Adipose tissue (tissue), 3 donors: ENCODE results near the gene CACTIN. TPM values are rescaled to one million over a fixed set of nuclear protein-coding genes. Genes with fewer than 3 reads are reported as not detected.
"Not testable (repeated sequence)": the region's sequence is repeated elsewhere in the genome, so short reads cannot be mapped to it uniquely, and the experiment has no call there.

Source experiments
- H3K27ac ChIP-seq: one replicate; pipeline ENCODE4 v1.5.1; 2013; ENCODE audit warnings: low read depth, low read length
- WGBS, 3 donors: extraction: QIAGEN DNeasy Blood & Tissue Kit; methylation state at CpG; one replicate each; pipeline ENCODE4 v1.1.7; 2013; 5-methylcytosine and 5-hydroxymethylcytosine counted together
- polyA plus RNA-seq, 3 donors: library from polyadenylated mRNA; stranded (reverse); fragments of 200-250 nt; gene quantifications; one replicate each; pipeline ENCODE4 v1.2.3, GENCODE V29; 2013
- donor health status: healthy with polysubstance abuse.
- donor health status: Bipolar disorder and iron deficiency.
- donor health status: healthy.

CACTIN gene
- polyA plus RNA-seq, 3 donors, result 11.6 to 16.5 (median 12.1) TPM

GRCh38 chr19:3636962-3637361 is 10.4 kb upstream of the CACTIN start:
- H3K27ac ChIP-seq, result no peak overlapping the region
- 92 to 95% (median 94%) methylated on average over 20 of the region's 20 CpGs for WGBS, 3 donors

GRCh38 chr19:3636506-3636905 is 9.9 kb upstream of the CACTIN start:
- H3K27ac ChIP-seq, result no peak overlapping the region
- 86 to 94% (median 94%) methylated on average over 20 of the region's 20 CpGs for WGBS, 3 donors

- 94 to 95% (median 95%) methylated on average over 19 of the region's 19 CpGs for WGBS, 3 donors
Observed at GRCh38 chr19:3634496-3635045, 8.0 kb upstream of the CACTIN start.

GRCh38 chr19:3633559-3633988 is 7.0 kb upstream of the CACTIN start:
- WGBS, 3 donors, result 92 to 95% (median 94%) methylated on average over 18 to 22 of the region's 22 CpGs
- H3K27ac ChIP-seq, result no peak overlapping the region

More at GRCh38 chr19:3634496-3635045, 8.0 kb upstream of the CACTIN start:
- H3K27ac ChIP-seq, result no peak overlapping the region

GRCh38 chr19:3632739-3633558 is 6.4 kb upstream of the CACTIN start:
- 89 to 91% (median 89%) methylated on average over 40 to 50 of the region's 50 CpGs for WGBS, 3 donors
- H3K27ac ChIP-seq, result no peak overlapping the region

- no peak overlapping the region for H3K27ac ChIP-seq
- WGBS, 3 donors, result 85 to 87% (median 86%) methylated on average over 14 to 16 of the region's 16 CpGs
Observed at GRCh38 chr19:3632098-3632497, 5.5 kb upstream of the CACTIN start.

GRCh38 chr19:3631053-3631861 is 4.7 kb upstream of the CACTIN start:
- H3K27ac ChIP-seq, result no peak overlapping the region

GRCh38 chr19:3628766-3629165 is 2.2 kb upstream of the CACTIN start:
- not testable (repeated sequence) for H3K27ac ChIP-seq
- 72 to 76% (median 73%) methylated on average over 8 to 9 of the region's 9 CpGs for WGBS, 3 donors

More at GRCh38 chr19:3631053-3631861, 4.7 kb upstream of the CACTIN start:
- WGBS, 3 donors, result 90 to 94% (median 93%) methylated on average over 43 of the region's 43 CpGs

- WGBS, 3 donors, result 58 to 62% (median 60%) methylated on average over 7 of the region's 7 CpGs
- H3K27ac ChIP-seq, result no peak overlapping the region
Observed at GRCh38 chr19:3627351-3627723, 747 bp upstream of the CACTIN start.

GRCh38 chr19:3625996-3626472 is 556 bp downstream of the CACTIN start:
- no peak overlapping the region for H3K27ac ChIP-seq
- WGBS, 3 donors, result 1 to 2% (median 2%) methylated on average over 21 of the region's 21 CpGs

- 89 to 93% (median 93%) methylated on average over 33 to 34 of the region's 34 CpGs for WGBS, 3 donors
- H3K27ac ChIP-seq, result no peak overlapping the region
Observed at GRCh38 chr19:3623716-3624115, 2.9 kb downstream of the CACTIN start.

GRCh38 chr19:3622224-3622623 is 4.4 kb downstream of the CACTIN start:
- 83 to 93% (median 83%) methylated on average over 12 of the region's 12 CpGs for WGBS, 3 donors
- H3K27ac ChIP-seq, result no peak overlapping the region

GRCh38 chr19:3621689-3622088 is 4.9 kb downstream of the CACTIN start:
- H3K27ac ChIP-seq, result no peak overlapping the region
- WGBS, 3 donors, result 93 to 95% (median 93%) methylated on average over 15 of the region's 15 CpGs

GRCh38 chr19:3620817-3621547 is 5.6 kb downstream of the CACTIN start:
- 87 to 90% (median 87%) methylated on average over 24 of the region's 24 CpGs for WGBS, 3 donors
- H3K27ac ChIP-seq, result no peak overlapping the region

- H3K27ac ChIP-seq, result no peak overlapping the region
- 88 to 89% (median 88%) methylated on average over 17 to 19 of the region's 19 CpGs for WGBS, 3 donors
Observed at GRCh38 chr19:3620145-3620816, 6.3 kb downstream of the CACTIN start.

GRCh38 chr19:3619631-3620012 is 7.0 kb downstream of the CACTIN start:
- WGBS, 3 donors, result 82 to 88% (median 86%) methylated on average over 16 to 17 of the region's 17 CpGs

GRCh38 chr19:3618811-3619630 is 7.6 kb downstream of the CACTIN start:
- H3K27ac ChIP-seq, result no peak overlapping the region
- WGBS, 3 donors, result 84 to 89% (median 85%) methylated on average over 29 to 31 of the region's 31 CpGs

More at GRCh38 chr19:3619631-3620012, 7.0 kb downstream of the CACTIN start:
- no peak overlapping the region for H3K27ac ChIP-seq
